Esophagus squamous epithelium (tissue), 4 donors: ENCODE measurements around the gene SCN2A.

Experiments used
- CTCF ChIP-seq, 6 experiments: fragments of 450-650 bp in 4 of 6; fragments of 200-600 bp in 2 of 6; sonication (generic) in 2 of 6; IDR thresholded peaks; one replicate each; pipeline ENCODE4 v1.5.1; 2016 to 2019; ENCODE audit warnings: antibody characterized with exemption in 6 of 6, mild to moderate bottlenecking in 4 of 6, moderate library complexity in 4 of 6
- POLR2A ChIP-seq, 4 donors: fragments of 450-650 bp; IDR thresholded peaks; one replicate each; pipeline ENCODE4 v1.6.1; 2017; ENCODE audit warnings: antibody characterized with exemption in 4 of 4, mild to moderate bottlenecking in 4 of 4, moderate library complexity in 3 of 4

GRCh38 chr2:165281387-165281786, 42.2 kb downstream of the SCN2A start:
- TF ChIP-seq CTCF (IDR thresholded peaks at IDR 0.05) (no peak), POLR2A (IDR thresholded peaks at IDR 0.05) (no peak)
